H1 (cell line): ENCODE measurements around the gene SLX1A. TPM values are rescaled to one million over a fixed set of nuclear protein-coding genes. Genes with fewer than 3 reads are reported as not detected.

Source experiments
- CTCF ChIA-PET: fragments of 300-600 bp; sonication (Branson Sonifier 250); formaldehyde crosslinking; loops from one replicate; lab custom pipeline; 2021; ENCODE audit not compliant: partially characterized antibody; lab: Charles Lee
- POLR2A ChIA-PET: fragments of 300-600 bp; sonication (Branson Sonifier 250); formaldehyde crosslinking; loops from one replicate; lab custom pipeline; 2021; ENCODE audit warnings: inconsistent platforms; ENCODE audit not compliant: partially characterized antibody; lab: Charles Lee
- DNase-seq, 2 experiments: peaks; one replicate each; pipeline versions ENCODE4 v3.0.0 to v3.0.0-alpha.2; 2010 to 2022; ENCODE audit warnings: low spot score in 2 of 2, low read depth in 1 of 2, mixed read lengths in 1 of 2
- FAIRE-seq: peaks from 2 replicates; lab custom pipeline; 2011; peaks lifted over from hg19 to GRCh38; lab: Jason Lieb, UNC
- H2AFZ ChIP-seq: 2 replicates; pipeline ENCODE4 v1.8.1; 2012; ENCODE audit warnings: low read length, inconsistent platforms
- H2AK5ac ChIP-seq: 2 replicates; pipeline ENCODE4 v1.6.1; 2013; ENCODE audit warnings: low read depth, low read length
- H2BK120ac ChIP-seq: replicated peaks from 2 replicates; pipeline ENCODE3; 2013; ENCODE audit warnings: low read depth, low read length, inconsistent platforms
- H2BK12ac ChIP-seq: 2 replicates; pipeline ENCODE4 v1.6.1; 2013; ENCODE audit warnings: low read depth, low read length
- H2BK15ac ChIP-seq: 2 replicates; pipeline ENCODE4 v1.6.1; 2013; ENCODE audit warnings: low read length
- H2BK20ac ChIP-seq: 2 replicates; pipeline ENCODE4 v1.6.1; 2013; ENCODE audit warnings: low read length
- H2BK5ac ChIP-seq: 2 replicates; pipeline ENCODE4 v1.6.1; 2013; ENCODE audit warnings: low read depth, low read length
- H3K14ac ChIP-seq: 2 replicates; pipeline ENCODE4 v1.6.1; 2013; ENCODE audit warnings: inconsistent platforms; ENCODE audit not compliant: insufficient read length
- H3K18ac ChIP-seq: 2 replicates; pipeline ENCODE4 v1.6.1; 2013; ENCODE audit warnings: low read length; ENCODE audit errors: extremely low read depth
- H3K23ac ChIP-seq: 2 replicates; pipeline ENCODE4 v1.6.1; 2013; ENCODE audit warnings: inconsistent platforms; ENCODE audit not compliant: insufficient read length
- H3K23me2 ChIP-seq: 2 replicates; pipeline ENCODE4 v1.6.1; 2013; ENCODE audit warnings: low read depth, low read length
- H3K27ac ChIP-seq: 2 replicates; pipeline ENCODE4 v1.6.1; 2011; ENCODE audit warnings: low read depth, low read length, inconsistent platforms
- H3K27me3 ChIP-seq, 4 experiments: replicated peaks in 1 of 4; 1 replicate in 1 of 4; 2 replicates in 3 of 4; pipeline versions ENCODE4 v1.6.1 to v1.8.1; 2011 to 2013; ENCODE audit warnings: low read length in 3 of 4, mild to moderate bottlenecking in 3 of 4, inconsistent platforms in 2 of 4, mixed read lengths in 2 of 4, moderate library complexity in 1 of 4; ENCODE audit not compliant: control insufficient read depth in 3 of 4, insufficient read depth in 3 of 4; ENCODE audit errors: extremely low read depth in 1 of 4
- H3K36me3 ChIP-seq, 4 experiments: 2 replicates each; pipeline versions ENCODE4 v1.6.1 to v1.8.1; 2011 to 2013; ENCODE audit warnings: mild to moderate bottlenecking in 4 of 4, low read length in 3 of 4, moderate library complexity in 2 of 4, control low read depth in 1 of 4, inconsistent platforms in 1 of 4; ENCODE audit not compliant: insufficient read depth in 4 of 4, control insufficient read depth in 2 of 4
- H3K4ac ChIP-seq: replicated peaks from 2 replicates; pipeline ENCODE3; 2013; ENCODE audit warnings: low read length, low read depth, mixed read lengths, inconsistent platforms; ENCODE audit not compliant: insufficient read length
- H3K4me1 ChIP-seq, 4 experiments: replicated peaks in 1 of 4; 1 replicate in 1 of 4; 2 replicates in 3 of 4; pipeline versions ENCODE4 v1.6.1 to v1.8.1; 2011 to 2013; ENCODE audit warnings: low read length in 3 of 4, inconsistent platforms in 2 of 4, mixed read lengths in 1 of 4; ENCODE audit not compliant: insufficient read depth in 4 of 4, control insufficient read depth in 3 of 4
- H3K4me2 ChIP-seq, 2 experiments: 2 replicates each; pipeline versions ENCODE4 v1.6.1 to v1.8.1; 2011 to 2013; ENCODE audit warnings: low read depth in 2 of 2, low read length in 2 of 2, control low read depth in 1 of 2, inconsistent platforms in 1 of 2, mild to moderate bottlenecking in 1 of 2; ENCODE audit not compliant: insufficient read depth in 1 of 2
- H3K4me3 ChIP-seq, 4 experiments: fragments of 200-600, 300-600 bp in 1 of 4; sonication (generic), shearing (Covaris generic), sonication (Bioruptor Twin) in 1 of 4; 2 replicates each; pipeline versions ENCODE4 v1.5.1 to v1.8.1; 2011 to 2016; ENCODE audit warnings: low read length in 4 of 4, low read depth in 3 of 4, control low read depth in 2 of 4, inconsistent platforms in 2 of 4, mild to moderate bottlenecking in 2 of 4, mixed read lengths in 1 of 4, moderate library complexity in 1 of 4; ENCODE audit not compliant: insufficient read depth in 2 of 4; ENCODE audit errors: extremely low read depth in 1 of 4
- H3K56ac ChIP-seq: replicated peaks from 2 replicates; pipeline ENCODE3; 2013; ENCODE audit warnings: low read depth, mild to moderate bottlenecking, mixed read lengths, low read length, inconsistent platforms; ENCODE audit not compliant: insufficient read length
- H3K79me1 ChIP-seq: 2 replicates; pipeline ENCODE4 v1.6.1; 2013; ENCODE audit warnings: low read depth, low read length, control low read depth
- H3K79me2 ChIP-seq, 2 experiments: 2 replicates each; pipeline versions ENCODE4 v1.6.1 to v1.8.1; 2012 to 2013; ENCODE audit warnings: low read length in 2 of 2, mild to moderate bottlenecking in 2 of 2, inconsistent platforms in 1 of 2; ENCODE audit not compliant: insufficient read depth in 2 of 2, control insufficient read depth in 1 of 2
- H3K9ac ChIP-seq, 4 experiments: replicated peaks in 1 of 4; 1 replicate in 1 of 4; 2 replicates in 3 of 4; pipeline versions ENCODE4 v1.6.1 to v1.8.1; 2011 to 2013; ENCODE audit warnings: low read depth in 3 of 4, low read length in 3 of 4, control low read depth in 2 of 4, mild to moderate bottlenecking in 2 of 4, moderate library complexity in 2 of 4, inconsistent platforms in 1 of 4; ENCODE audit errors: extremely low read depth in 1 of 4
- H3K9me3 ChIP-seq, 2 experiments: 2 replicates each; pipeline versions ENCODE4 v1.6.1 to v1.8.1; 2012 to 2013; ENCODE audit warnings: mild to moderate bottlenecking in 2 of 2, moderate library complexity in 2 of 2, control low read depth in 1 of 2, inconsistent platforms in 1 of 2, low read depth in 1 of 2, low read length in 1 of 2, mixed read lengths in 1 of 2; ENCODE audit not compliant: insufficient read depth in 2 of 2
- H4K20me1 ChIP-seq, 2 experiments: replicated peaks in 1 of 2; 2 replicates each; pipeline versions ENCODE3 to v1.8.1; 2011 to 2013; ENCODE audit warnings: inconsistent platforms in 2 of 2, low read length in 2 of 2, mild to moderate bottlenecking in 1 of 2; ENCODE audit not compliant: insufficient read depth in 2 of 2, control insufficient read depth in 1 of 2
- H4K5ac ChIP-seq: 2 replicates; pipeline ENCODE4 v1.6.1; 2013; ENCODE audit warnings: low read length, low read depth, mixed read lengths, inconsistent platforms; ENCODE audit not compliant: insufficient read length
- H4K8ac ChIP-seq: 2 replicates; pipeline ENCODE4 v1.8.0; 2013; ENCODE audit warnings: mild to moderate bottlenecking, moderate library complexity, low read length, inconsistent platforms; ENCODE audit not compliant: insufficient read depth; ENCODE audit errors: extremely low read depth
- H4K91ac ChIP-seq: replicated peaks from 2 replicates; pipeline ENCODE3; 2013; ENCODE audit warnings: low read length, mixed read lengths, inconsistent platforms; ENCODE audit not compliant: insufficient read length
- GABPA ChIP-seq: IDR thresholded peaks from 2 replicates; pipeline ENCODE4 v1.6.1; 2011; ENCODE audit warnings: mild to moderate bottlenecking, low read length, moderate library complexity, borderline replicate concordance; ENCODE audit not compliant: insufficient read depth
- RBBP5 ChIP-seq: IDR thresholded peaks from 2 replicates; pipeline ENCODE4 v1.7.1; 2012; ENCODE audit warnings: low read depth, mild to moderate bottlenecking, inconsistent platforms, low read length, moderate library complexity, borderline replicate concordance
- WGBS, 2 experiments: shearing (Covaris generic) in 1 of 2; methylation state at CpG; one replicate each; pipeline versions ENCODE4 v1.1.6 to v1.1.7; 2013 to 2015; ENCODE audit warnings: low lambda C conversion rate in 2 of 2, mixed read lengths in 2 of 2, inconsistent platforms in 1 of 2, low coverage in 1 of 2, missing lambda C conversion rate in 1 of 2; ENCODE audit not compliant: insufficient replicate concordance in 2 of 2, insufficient coverage in 1 of 2, insufficient read length in 1 of 2; ENCODE audit errors: extremely low coverage in 1 of 2, missing lambda C conversion rate in 1 of 2; 5-methylcytosine and 5-hydroxymethylcytosine counted together
- polyA plus RNA-seq, 7 experiments: library from polyadenylated mRNA; depleted of rRNA in 3 of 7; stranded (reverse) in 5 of 7; unstranded in 2 of 7; fragments of >200 nt in 5 of 7; fragments of 200-250 nt in 2 of 7; gene quantifications; 1 replicate in 5 of 7; 2 replicates in 1 of 7; 4 replicates in 1 of 7; pipeline versions ENCODE4 v1.2.1 to v1.2.3, GENCODE V29; 2011 to 2013; ENCODE audit warnings: missing spikeins in 2 of 7, mixed read lengths in 2 of 7
- total RNA-seq: library from RNA; stranded (reverse); fragmentation: NEBNext Ultra II Directional; extraction: Animal tissue kit (Norgen Biotek cat#: 25700); gene quantifications from 2 replicates; pipeline ENCODE4 v1.2.1, GENCODE V29; 2021

SLX1A gene
- total and polyA plus RNA-seq, 2 of the 8 experiments (the other 6 are each of a cell fraction or from before 2014, with no cell fraction given), result 4.7 to 36.9 TPM

GRCh38 chr16:30155188-30155587, 38.5 kb upstream of the SLX1A start:
- Histone ChIP-seq H2AFZ (no peak overlapping the region), H2BK120ac (no peak overlapping the region), H4K5ac (no peak overlapping the region), H4K91ac (no peak overlapping the region), H3K18ac (no peak overlapping the region), H3K4me3 (no peak overlapping the region), H2BK12ac (no peak overlapping the region), H3K4me2 (no peak overlapping the region), H4K20me1 (no peaks in the 10 kb centered on the region), H2AK5ac (no peak overlapping the region), H2BK15ac (no peak overlapping the region), H2BK20ac (no peak overlapping the region), H3K4ac (no peak overlapping the region), H3K9ac (no peak overlapping the region), H3K36me3 (no peaks in the 10 kb centered on the region), H3K27me3 (no peaks in the 10 kb centered on the region; a peak in 2 of 7 replicates), H3K14ac (no peak overlapping the region), H3K4me1 (no peaks in the 10 kb centered on the region), H3K27ac (no peak overlapping the region), H3K56ac (no peak overlapping the region), H4K8ac (no peak overlapping the region), H3K23ac (no peak overlapping the region), H3K79me1 (no peaks in the 10 kb centered on the region), H3K79me2 (no peaks in the 10 kb centered on the region), H2BK5ac (no peak overlapping the region), H3K9me3 (peaks cover 0 to 7% of the 10 kb centered on the region in 2 experiments; a peak in 1 of 4 replicates), H3K23me2 (no peaks in the 10 kb centered on the region)
- POLR2A ChIA-PET, result interaction anchor here (0.6 kb wide), 1 partner anchor 9 kb away, joined by 3 read pairs; no protein-coding TSS in a partner anchor
- DNase-seq (no peak), FAIRE-seq (no peak)
- CTCF ChIA-PET, result no interaction called here
- 92% methylated on average over 5 of the region's 5 CpGs; no CpG with 5 or more reads in 1 of the 2 experiments for WGBS, 2 experiments
- no peak for TF ChIP-seq RBBP5
- TF ChIP-seq GABPA, result no peak
